Measurements from ENCODE around the gene TMEM236.
"Not testable (repeated sequence)": the region's sequence is repeated elsewhere in the genome, so short reads cannot be mapped to it uniquely, and the experiment has no call there.

TMEM236 gene, protein sequence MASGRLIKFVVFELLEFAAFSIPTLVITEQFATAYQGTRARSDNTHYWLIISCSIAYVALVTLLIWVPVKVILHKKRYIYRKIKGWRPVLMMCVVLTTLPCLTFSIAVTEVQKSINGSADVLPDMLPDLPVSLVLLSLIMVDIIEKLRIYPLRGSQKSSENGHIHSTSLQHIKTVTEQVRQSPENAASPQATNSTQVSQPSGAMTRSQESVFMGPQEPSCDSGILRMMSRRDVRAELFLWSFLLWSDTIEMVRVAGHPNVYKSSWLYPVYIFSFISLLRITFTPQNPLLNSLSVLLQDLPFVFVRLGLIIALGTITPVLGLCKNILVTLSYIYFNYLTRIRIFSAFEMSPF

DNA sequence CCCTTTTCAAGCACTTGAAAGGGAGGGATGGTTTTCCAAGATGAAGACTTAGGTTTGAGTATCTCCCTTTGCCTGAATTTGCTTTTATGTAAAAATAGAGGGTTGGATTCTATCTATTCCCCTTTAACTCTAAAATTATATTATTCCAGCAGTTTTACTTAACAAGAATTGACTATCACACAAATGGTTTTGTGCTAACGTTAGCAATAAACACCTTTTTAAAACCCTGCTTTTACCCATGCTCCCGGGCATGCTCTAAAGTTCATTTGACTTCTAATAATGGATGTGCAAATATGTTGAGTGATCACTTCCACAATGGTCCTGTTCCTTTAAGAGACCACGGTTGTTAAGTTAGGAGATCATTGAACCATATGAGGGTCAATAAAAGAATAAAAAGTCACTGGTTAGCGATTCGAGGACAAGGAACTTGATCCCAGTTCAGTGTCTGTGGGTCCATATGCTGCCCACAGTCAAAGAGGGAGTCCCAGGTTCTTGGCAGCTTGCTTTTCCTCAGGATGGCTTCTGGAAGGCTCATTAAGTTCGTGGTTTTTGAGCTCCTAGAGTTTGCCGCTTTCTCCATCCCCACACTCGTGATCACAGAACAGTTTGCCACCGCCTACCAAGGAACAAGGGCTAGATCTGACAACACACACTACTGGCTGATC lies at the start of gene TMEM236:
TSS of gene TMEM236 (plus strand) at position 421 of the 665 bp plus-strand sequence. CDS start at position 516, 95 bp downstream.
- DNase-seq: no peak

DNA sequence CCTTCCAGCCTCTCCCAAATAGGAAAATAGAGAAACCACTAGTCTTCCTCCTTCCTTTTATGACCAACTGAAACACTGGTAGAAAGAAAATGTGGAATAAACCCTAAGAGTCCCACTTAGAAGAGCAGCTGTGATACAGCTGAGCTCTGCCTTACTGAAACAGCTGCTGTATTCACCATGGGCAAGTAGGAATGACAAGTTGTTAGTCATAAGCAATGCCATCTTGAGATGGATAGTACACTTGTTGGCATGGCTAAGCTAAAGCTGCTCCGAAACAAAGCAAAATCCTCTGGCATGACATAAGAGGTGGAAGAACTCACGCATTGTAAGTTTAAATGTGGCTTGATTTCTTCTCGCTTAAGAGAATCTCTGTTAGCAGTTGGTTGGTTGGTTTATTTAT lies 48.3 kb upstream of the TMEM236 start:
- no peak for DNase-seq

DNA sequence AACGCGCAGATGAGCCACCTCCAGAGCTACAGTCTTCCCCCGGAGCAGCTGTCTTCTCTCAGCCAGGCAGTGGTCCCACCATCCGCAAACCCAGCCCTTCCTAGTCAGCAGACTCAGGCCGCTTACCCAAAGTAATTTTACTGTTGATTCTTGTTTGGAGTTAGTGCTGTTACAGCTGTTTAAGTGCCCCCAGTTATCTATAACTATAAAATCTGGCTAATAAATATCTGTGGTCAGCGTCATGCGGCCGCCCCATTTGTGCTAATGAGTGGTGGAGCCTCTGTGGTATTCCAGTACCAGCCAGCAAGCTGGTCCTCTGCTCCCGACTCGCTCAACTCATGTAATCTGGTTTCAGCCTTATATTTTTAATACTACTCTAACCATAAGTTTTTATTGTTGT lies 43.2 kb upstream of the TMEM236 start:
- no peak for DNase-seq

DNA sequence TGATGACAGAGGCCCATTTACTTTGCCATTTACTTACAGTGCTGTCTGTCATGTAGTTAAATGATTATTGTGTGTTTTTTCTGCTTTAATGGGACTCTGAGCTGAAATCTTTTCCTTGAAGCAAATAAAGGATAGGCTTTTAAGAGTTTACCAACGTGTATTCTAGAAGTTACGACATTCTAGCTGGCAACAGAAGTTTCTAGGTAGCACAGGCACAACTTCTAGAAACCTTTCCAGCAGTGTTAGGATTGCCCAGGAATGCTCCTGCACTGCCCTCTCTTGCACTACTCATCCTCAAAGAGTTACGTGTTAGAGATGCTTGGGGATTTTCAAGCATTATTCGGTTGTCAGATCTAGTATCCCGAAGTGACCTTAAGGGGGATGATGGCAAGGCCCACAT lies 42.5 kb upstream of the TMEM236 start:
- DNase-seq: no peak

DNA sequence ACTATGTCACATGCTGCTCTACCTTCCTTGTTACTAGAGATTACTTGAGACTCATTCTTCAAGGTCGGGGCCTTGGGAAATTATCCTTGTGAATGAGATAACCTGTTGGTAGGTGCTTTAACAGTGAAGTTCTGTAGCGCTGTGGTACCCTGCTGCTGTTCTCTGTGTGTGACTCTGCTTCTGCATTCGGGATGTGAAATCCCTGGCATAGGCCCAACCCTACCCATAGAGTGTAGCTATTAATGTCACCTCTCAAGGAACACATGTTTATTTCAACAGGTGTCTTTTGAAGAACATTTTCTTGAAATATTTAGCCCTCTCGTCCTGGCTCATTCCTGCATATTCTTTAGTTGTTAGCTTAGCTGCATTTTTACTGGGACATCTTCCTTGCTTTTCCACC lies 41.8 kb upstream of the TMEM236 start:
- DNase-seq: no peak

DNA sequence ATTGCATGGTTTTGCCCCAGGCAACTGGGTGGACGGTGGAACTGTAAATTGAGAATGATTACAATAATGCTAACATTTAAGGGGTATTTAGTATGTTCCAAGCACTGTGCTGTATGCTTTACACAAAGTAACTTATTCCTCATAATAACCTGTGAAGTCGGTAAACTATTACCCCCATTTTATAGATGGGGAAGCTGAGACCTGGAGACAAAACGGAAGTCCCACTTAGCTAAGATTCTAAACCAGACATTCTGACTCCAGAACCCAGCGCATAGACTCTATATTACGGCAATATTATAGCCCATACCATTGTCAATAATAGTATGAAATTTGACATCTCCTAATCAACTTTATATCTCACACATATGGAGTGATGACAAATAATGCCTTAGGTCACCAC lies 39.9 kb upstream of the TMEM236 start:
- DNase-seq: no peak

DNA sequence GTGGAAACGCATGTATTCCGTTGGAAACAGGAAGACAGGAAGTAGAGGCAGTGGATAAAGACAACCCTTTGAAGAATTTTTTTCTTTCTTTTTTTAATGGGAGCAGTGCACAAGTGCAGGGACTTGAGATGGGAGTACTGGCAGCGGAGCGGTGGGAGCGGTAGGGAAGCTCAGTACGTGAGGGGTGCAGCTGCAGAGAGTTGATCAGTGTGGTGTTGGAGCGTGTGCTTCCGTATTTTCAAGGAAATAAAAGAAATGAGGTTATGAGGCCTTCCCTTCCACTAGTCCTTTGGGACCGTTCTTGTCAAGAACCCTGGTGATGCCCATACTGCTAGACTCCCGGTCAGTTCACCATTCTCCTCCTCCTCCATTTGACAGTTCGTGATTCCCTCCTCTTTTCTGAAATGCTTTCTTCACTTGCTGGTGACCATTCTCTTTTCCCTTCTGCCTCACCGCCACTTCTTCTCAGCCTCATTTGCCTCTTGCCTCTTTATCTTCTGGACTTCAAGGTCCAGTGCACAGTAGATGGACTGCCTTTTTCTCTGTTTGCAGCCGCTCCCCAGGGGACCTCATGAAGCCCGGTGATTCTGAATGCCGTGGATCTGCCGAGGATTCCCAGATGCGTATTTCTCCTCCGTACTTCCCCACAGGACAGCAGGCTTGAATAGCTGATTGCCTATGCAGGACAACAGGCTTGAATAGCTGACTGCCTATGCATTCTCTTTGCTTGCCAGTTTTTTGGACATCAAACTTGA lies 39.1 kb upstream of the TMEM236 start:
- DNase-seq: no peak

DNA sequence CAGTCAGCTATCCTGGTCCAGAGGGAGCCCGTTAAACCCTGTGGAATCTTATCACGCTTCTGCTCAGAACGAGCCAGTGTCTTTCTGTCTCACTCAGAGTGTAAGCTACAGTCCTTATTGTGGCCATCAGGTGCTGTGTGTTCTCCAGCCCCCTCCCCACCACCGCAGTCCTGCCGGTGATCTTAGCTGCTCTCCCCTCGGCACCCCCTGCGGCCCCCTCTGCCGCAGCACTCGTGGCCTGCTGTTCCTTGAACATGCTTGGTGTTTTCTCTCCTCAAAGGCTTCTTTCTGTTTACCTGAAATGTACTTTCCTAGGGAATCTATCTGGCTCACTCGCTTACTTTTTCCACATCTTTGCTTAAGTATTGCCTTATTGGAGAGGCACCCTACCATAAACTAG lies 38.2 kb upstream of the TMEM236 start:
- no peak for DNase-seq

DNA sequence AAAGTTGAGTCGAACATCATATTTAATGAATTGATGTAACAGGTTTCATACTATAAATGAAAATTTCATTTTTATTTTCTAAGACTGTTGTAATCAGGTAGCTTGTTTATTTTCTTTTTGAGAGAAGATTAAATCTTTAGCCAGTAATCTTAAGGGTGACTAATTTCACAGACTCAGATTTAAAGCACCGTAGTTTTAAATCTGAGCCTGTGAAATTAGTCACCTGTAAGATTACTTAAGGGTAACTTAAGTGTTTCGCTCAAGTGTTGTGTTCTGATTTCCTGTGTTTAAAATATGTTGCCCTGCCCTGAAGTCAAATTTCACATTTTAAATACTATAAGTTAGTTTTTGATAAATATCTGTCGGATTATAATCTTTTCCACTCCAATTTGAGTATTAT lies 35.8 kb upstream of the TMEM236 start:
- no peak for DNase-seq

DNA sequence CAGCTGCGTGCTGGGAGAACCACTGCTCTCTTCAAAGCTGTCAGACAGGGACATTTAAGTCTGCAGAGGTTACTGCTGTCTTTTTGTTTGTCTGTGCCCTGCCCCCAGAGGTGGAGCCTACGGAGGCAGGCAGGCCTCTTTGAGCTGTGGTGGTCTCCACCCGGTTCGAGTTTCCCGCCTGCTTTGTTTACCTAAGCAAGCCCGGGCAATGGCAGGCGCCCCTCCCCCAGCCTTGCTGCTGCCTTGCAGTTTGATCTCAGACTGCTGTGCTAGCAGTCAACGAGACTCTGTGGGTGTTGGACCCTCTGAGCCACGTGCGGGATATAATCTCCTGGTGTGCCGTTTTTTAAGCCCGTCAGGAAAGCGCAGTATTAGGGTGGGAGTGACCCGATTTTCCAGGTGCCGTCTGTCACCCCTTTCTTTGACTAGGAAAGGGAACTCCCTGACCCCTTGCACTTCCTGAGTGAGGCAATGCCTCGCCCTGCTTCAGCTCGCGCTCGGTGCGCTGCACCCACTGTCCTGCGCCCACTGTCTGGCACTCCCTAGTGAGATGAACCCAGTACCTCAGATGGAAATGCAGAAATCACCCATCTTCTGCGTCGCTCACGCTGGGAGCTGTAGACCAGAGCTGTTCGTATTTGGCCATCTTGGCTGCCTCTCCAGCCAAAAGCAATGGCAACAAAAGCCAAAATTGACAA lies 29.5 kb upstream of the TMEM236 start:
- DNase-seq: not testable (repeated sequence)

DNA sequence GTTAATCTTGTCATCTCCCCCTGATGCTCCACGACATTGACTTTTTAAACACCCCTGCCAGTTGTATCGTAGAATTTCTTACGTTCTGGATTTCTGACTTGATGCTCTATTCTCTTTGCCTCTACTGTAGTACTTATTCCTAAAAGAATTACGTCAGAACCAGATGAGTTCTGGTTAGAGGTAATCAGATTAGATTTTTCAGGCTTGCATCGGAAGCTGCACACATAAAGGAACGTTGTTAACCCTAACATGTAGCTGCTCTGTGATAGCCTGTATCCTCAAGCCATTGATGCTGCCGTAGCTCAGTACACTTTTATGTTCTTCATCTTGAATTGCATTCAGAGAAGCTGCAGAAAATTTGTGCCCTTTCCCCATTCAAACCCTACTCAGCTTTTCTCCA lies 26.3 kb upstream of the TMEM236 start:
- no peak for DNase-seq

DNA sequence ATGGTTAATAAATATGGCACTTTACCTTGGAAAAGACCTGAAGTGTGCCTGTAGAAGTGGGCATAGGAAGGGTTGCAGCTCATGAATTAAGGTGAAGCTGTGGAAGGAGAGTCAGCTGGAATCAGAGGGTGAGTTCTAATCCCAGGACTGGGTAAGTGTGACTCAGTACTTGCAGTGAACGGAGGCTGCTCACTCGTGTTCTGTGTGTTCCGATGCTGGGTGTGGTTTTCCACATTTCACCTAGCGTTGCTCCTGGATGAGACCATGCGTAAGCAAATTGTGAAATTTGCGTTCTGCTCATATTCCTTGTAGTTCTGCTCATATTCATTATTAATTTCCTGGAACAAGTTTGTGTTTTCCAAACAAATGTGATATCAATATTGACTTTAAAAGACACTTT lies 22.4 kb upstream of the TMEM236 start:
- DNase-seq: no peak

DNA sequence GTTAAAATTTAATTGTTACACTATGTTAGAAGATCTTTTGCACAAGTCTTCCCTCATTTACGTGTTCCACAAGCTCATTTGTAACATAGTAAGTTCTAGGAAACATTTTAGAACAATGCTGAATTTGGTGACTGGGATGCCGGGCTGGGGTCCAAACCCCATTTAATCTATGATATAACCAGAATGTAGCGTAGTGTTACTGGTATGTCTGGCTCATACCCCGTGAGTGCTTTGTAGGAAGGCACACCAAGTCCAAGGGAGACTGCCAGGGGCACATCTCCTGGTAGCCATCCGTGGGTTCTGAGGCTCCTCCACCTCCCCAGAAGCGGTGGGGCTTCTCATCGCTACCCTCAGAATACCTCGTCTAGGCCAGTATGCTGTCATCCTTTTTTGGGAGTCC lies 21.3 kb upstream of the TMEM236 start:
- DNase-seq: no peak

DNA sequence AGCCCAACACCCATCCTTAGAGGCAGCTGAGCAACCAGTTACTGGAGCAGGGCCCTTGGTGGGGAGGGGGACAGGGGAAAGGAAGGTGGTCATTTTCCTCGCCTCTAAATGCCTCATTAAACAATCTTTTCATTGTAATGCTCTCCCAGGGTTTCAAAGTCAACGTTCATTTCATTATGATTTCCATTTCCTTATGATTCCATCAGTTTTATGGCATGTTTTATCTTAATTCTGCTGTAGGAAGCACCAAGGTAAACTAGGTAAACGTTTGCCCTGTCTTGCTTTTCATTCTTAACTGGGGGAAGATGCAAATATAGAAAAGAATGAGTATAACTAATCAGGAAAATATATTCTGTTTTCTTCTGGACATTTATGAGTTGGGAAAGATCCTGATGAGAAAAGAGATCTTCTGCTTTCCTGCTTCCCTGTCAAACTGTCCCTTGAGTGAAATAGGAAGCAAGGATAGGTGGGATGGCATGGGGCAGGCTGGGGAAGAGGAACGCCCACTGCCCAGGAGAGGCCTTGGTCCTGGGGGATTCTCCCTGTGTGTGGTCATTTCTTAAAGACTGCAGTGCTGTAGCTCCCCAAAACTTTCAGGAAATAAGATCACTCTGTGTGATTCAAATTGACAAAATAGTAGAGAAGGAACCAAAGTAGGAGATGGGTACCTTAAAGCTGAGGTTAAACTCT lies 20.5 kb upstream of the TMEM236 start:
- DNase-seq: no peak

DNA sequence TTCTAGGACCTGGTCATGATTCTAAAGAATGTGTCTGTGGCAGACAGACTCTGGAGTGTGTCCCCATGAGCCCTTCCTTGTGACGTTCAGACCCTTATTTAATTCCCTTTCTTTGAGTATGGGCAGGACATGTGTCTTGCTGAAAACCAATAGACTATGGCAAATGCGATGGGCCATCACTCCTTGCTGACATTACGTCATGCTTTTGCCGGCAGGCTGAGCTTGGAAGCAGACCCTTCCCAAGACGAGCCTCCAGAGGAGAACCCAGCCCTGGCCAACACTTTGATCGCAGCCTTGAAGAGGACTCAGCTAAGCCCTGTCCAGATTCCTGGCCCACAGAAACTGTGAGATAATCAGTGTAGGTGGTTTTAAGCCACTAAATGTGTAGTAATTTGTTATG lies 18.4 kb upstream of the TMEM236 start:
- DNase-seq: no peak

DNA sequence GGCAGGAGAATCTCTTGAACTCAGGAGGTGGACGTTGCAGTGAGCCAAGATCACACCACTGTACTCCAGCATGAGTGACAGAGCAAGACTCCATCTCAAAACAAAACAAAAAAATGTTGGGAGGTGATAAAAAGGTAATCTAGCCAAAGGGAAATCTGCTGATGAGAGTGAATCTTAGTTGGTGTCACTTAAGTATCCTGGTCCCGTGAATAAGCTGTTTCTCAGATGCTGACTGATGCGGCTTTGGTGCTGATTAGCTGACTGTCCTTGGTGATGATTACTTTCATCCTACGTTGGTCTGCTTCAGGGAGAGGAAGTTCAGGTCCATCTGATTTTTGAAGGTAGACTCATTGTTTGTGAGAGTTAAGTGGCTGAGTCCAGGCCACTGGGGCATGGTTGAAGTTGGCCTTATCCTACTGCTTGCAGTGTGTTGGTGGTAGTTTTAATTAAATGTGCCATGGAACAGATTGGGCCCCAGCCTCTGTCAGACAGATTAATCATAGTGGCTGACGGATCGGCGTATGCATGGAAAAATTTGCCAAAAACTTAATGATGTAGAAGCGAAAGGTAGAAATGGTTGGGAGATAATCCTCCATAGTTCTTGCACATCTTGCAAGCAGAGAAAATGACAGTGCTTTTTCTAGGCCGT lies 17.4 kb upstream of the TMEM236 start:
- no peak for DNase-seq

DNA sequence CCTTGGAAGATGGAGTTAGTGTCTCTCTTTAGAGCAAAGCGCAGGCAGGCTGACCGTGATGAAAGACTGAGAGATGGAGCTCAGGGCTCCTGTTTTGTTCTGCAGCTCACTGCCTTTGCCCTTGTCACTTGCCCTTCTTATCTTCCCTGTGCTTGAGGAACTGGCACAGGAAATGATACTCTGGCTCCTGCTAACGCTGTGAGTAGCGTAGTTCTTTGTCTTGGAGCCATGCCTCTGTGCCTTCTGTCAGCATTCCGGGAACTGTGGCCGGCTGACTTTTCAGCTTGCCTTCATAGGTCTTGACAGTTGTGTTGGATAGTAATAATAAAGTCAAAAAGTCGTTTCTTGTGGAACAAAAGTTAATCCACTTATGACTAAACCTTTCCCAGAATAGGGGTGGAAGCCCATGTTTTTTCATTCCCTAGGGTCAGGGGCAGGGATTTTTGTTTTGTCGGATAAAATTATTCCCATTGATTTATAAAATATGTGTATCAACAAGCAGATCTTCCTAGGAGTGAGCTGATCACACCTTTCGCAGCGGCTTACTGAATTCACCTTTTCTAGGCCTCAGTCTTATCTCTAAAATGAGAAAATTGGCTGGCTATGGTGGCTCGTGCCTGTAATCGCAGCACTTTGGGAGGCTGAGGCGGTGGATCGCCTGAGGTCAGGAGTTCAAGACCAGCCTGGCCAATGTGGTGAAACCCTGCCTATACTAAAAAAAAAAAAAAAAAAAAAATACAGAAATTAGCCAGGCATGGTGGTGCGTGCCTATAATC lies 16.6 kb upstream of the TMEM236 start:
- DNase-seq: no peak

DNA sequence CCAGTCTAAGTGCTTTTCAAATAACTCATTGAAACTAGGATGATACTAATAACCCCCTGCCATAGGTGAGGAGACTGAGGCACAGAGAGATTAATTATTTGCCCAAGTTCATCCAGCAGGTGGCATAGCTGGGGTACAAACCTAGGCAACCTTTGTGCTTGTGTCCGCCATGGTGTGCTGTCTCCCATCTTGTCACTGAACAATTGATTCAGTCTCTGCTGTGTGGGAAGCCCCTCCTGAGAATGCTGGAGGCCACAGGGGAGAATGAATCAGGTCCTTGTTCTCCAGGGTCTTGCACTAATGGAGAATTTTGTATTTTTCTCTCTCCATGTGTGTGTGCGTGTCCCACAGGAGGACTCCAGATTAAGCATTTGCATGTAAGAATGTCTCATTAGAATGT lies 15.8 kb upstream of the TMEM236 start:
- DNase-seq: no peak

DNA sequence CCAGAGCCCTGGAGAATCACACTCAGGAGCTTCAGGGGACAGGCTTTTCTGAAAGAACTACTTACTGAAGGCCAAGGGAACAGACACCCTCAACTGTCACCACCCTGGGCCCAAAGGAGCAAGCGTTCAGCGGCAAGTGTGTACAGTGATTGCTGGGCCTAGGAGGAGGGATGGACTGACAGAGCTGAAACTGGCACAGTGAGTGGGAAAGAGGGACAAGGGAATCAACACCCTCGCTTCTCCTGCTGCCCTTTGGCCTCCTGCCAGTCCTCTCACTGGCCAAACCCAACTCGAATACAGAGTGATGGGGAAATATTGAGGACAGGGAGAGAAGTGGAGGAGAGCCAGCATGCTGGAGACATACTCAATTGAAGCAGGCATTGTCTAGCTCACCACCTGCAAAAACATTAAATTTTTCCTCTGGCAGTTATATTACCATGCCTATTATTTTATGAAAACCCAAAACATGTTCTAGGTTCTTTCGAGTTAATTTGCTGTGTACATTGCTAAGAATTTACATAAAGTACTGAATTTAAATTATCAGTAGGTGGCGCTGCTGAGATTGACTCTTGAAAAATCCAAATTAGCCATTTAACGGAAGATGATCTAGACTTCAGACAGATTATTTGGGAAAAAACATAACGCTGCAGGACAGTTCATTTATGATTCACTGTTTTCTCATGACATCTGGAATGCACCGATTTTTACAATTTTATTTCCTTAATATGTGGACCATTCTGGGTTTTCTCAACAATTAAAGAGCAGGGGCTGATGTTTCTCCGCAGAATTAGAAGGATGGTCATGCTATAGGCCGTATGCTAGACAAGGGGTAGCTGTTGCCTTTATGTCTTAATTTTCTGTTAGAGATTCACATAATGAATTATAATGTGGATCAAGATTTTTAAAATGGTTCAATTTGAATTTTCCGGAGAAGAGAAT lies 14.7 kb upstream of the TMEM236 start:
- no peak for DNase-seq

DNA sequence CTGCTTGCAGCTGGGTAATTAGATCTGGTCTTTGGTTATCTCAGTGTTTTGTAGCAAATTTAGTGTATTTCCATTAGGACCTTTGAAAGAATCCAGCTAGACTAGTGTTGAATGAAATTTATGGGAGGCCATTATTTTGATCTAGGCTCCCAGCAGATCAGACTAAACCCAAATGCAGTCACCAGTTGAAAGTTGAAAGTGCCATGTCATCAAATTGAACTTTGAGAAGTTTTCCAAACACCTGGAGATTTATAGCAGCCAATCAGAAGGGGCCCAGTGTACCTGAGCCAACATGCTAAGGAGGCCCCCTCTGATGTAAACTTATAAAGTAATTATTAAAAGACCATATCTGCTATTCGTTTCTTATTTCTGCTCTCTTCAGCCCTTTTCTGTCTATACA lies 11.3 kb upstream of the TMEM236 start:
- no peak for DNase-seq

All from activated naive CD4-positive, alpha-beta T cell treated with anti-CD3 and anti-CD28 coated beads, Interleukin-2, amount 50 U/mL, for 16 hours (primary cell).